ENCODE results near the gene GPX6. TPM values are rescaled to one million over a fixed set of nuclear protein-coding genes. Genes with fewer than 3 reads are reported as not detected.
A peak's percentile ranks its signal among the peaks of the same experiment; 100 is the strongest.

The GPX6 gene
- total RNA-seq (2016; rRNA removed; fragmentation: Illumina TruSeq; extraction: Trizol) (not detected in 2 replicates), polyA plus RNA-seq (2011; rRNA removed) (not detected in 2 replicates), polyA minus RNA-seq (2011; rRNA and poly(A)+ RNA removed; ENCODE audit: low replicate concordance) (not detected in 2 replicates), Bru-seq, nascent RNA (not detected), BruChase-seq, experiment 1, labeled RNA remaining after a 6-hour chase (not detected), BruChase-seq, experiment 2, labeled RNA remaining after a 2-hour chase (percentile 11 among the genes with signal in this experiment)
- not detected in 2 replicates for total RNA-seq (2016; cell fraction: cytosol; rRNA removed; fragmentation: Illumina TruSeq; extraction: Trizol; ENCODE audit: low read depth)
- total RNA-seq (2016; cell fraction: insoluble cytoplasmic fraction; rRNA removed; fragmentation: Illumina TruSeq; extraction: Trizol): not detected in 2 replicates
- not detected in 2 replicates for total RNA-seq (2016; cell fraction: membrane; rRNA removed; fragmentation: Illumina TruSeq; extraction: Trizol)
- not detected in 2 replicates for total RNA-seq (2016; cell fraction: nucleus; rRNA removed; fragmentation: Illumina TruSeq; extraction: Trizol)
- not detected in 2 replicates for polyA plus RNA-seq (2011; cell fraction: cytosol; rRNA removed)
- polyA plus RNA-seq (2011; cell fraction: nucleus; rRNA removed): not detected in 2 replicates
- polyA plus RNA-seq (2012): not detected in 2 replicates
- polyA plus RNA-seq (2016; cell fraction: cytosol; fragmentation: Illumina TruSeq; extraction: Trizol; ENCODE audit: low read depth): not detected in 2 replicates
- polyA plus RNA-seq (2016; cell fraction: insoluble cytoplasmic fraction; fragmentation: Illumina TruSeq; extraction: Trizol; ENCODE audit: low read depth): not detected in 2 replicates
- polyA plus RNA-seq (2016; cell fraction: membrane; fragmentation: Illumina TruSeq; extraction: Trizol; ENCODE audit: low read depth): not detected in 2 replicates
- polyA plus RNA-seq (2016; cell fraction: nucleus; fragmentation: Illumina TruSeq; extraction: Trizol; ENCODE audit: insufficient read depth, low read depth): not detected in 2 replicates
- polyA minus RNA-seq (2011; cell fraction: cytosol; rRNA and poly(A)+ RNA removed): not detected in 2 replicates
- not detected in 2 replicates for polyA minus RNA-seq (2011; cell fraction: nucleus; rRNA and poly(A)+ RNA removed)
- long read RNA-seq, experiment 1: 0 reads
- long read RNA-seq, experiment 2: 0 reads

- in situ Hi-C loops (cut with HindIII; ENCODE audit: extremely low pct_ligation_motif_present, low pct_unique_long_range_greater_than_20kb): no loop called here
These were observed at the start of gene GPX6 for GRCh38 chr6:28515676-28516075. Gene GPX6 (minus strand): TSS chr6:28515793. CDS start chr6:28515743, 50 bp downstream.

More at GRCh38 chr6:28515676-28516075, at the start of gene GPX6:
- no peak within 1 kb of the TSS for H3K4me3 ChIP-seq (replicated peaks in 1 of 3; ENCODE audit: insufficient read depth in 1 of 3, low read depth in 2 of 3, low read length in 3 of 3)
- H3K27ac ChIP-seq (ENCODE audit: extremely low read length, insufficient read depth, low read length): no peak within 1 kb of the TSS
- ChIA-PET POLR2A (no interaction called here), CTCF (ENCODE audit: low intra/inter-chr PET ratio, low total read pairs) (no interaction called here)
- H3K9ac ChIP-seq (ENCODE audit: insufficient read depth, low read depth, low read length): no peak within 1 kb of the TSS
- FAIRE-seq (no peak), DNase-seq (ENCODE audit: low spot score) (no peak), ATAC-seq (no peak)
- no peaks in the 10 kb centered on the region for H3K79me2 ChIP-seq (ENCODE audit: insufficient read depth, low read length)
- H3K36me3 ChIP-seq (replicated peaks in 1 of 2; ENCODE audit: control insufficient read depth in 1 of 2, insufficient read depth in 2 of 2, low read length in 2 of 2): no peaks in the 10 kb centered on the region
- H3K27me3 ChIP-seq (ENCODE audit: control insufficient read depth in 1 of 2, insufficient read depth in 2 of 2, low read length in 2 of 2): peaks cover 3 to 38% of the 10 kb centered on the region in 2 experiments; a peak in 3 of 5 replicates
- 1% methylated on average over 4 of the region's 4 CpGs for WGBS (ENCODE audit: low lambda C conversion rate)
- no peak within 1 kb of the TSS for H2AFZ ChIP-seq (ENCODE audit: low read length)
- no peak within 1 kb of the TSS for H3K4me2 ChIP-seq (ENCODE audit: low read depth, low read length)
- no peaks in the 10 kb centered on the region for H3K4me1 ChIP-seq (ENCODE audit: insufficient read depth, low read length)
- no peaks in the 10 kb centered on the region for H3K9me3 ChIP-seq (ENCODE audit: low read length)
- intact Hi-C loops (cut with micrococcal nuclease; ENCODE audit: unreplicated experiment): no loop called here
- TF ChIP-seq NONO (IDR thresholded peaks at IDR 0.05) (no peak), NONO (CRISPR knock-in tag; conservative IDR thresholded peaks at IDR 0.05) (no peak), ZNF562 (CRISPR knock-in tag; IDR thresholded peaks at IDR 0.05; ENCODE audit: borderline replicate concordance) (no peak), BRD4 (CRISPR knock-in tag; IDR thresholded peaks at IDR 0.05) (no peak)
- TF ChIP-seq, protein P1, sequence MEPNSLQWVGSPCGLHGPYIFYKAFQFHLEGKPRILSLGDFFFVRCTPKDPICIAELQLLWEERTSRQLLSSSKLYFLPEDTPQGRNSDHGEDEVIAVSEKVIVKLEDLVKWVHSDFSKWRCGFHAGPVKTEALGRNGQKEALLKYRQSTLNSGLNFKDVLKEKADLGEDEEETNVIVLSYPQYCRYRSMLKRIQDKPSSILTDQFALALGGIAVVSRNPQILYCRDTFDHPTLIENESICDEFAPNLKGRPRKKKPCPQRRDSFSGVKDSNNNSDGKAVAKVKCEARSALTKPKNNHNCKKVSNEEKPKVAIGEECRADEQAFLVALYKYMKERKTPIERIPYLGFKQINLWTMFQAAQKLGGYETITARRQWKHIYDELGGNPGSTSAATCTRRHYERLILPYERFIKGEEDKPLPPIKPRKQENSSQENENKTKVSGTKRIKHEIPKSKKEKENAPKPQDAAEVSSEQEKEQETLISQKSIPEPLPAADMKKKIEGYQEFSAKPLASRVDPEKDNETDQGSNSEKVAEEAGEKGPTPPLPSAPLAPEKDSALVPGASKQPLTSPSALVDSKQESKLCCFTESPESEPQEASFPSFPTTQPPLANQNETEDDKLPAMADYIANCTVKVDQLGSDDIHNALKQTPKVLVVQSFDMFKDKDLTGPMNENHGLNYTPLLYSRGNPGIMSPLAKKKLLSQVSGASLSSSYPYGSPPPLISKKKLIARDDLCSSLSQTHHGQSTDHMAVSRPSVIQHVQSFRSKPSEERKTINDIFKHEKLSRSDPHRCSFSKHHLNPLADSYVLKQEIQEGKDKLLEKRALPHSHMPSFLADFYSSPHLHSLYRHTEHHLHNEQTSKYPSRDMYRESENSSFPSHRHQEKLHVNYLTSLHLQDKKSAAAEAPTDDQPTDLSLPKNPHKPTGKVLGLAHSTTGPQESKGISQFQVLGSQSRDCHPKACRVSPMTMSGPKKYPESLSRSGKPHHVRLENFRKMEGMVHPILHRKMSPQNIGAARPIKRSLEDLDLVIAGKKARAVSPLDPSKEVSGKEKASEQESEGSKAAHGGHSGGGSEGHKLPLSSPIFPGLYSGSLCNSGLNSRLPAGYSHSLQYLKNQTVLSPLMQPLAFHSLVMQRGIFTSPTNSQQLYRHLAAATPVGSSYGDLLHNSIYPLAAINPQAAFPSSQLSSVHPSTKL (CRISPR knock-in tag; IDR thresholded peaks at IDR 0.05): no peak
- no peaks in the 10 kb centered on the region for H4K20me1 ChIP-seq (ENCODE audit: insufficient read depth, low read length)
- no TSS peak for BruUV-seq (replicated peaks)
